Hematopoietic multipotent progenitor cell treated with erythropoietin and hydrocortisone succinate and interleukin-3 and kit ligand, for 8 days (in vitro differentiated cells): Measurements from ENCODE around the gene LRRC61.

Experiments
- DNase-seq: peaks from one replicate; pipeline ENCODE4 v3.0.0-alpha.2; 2015

LRRC61 gene

DNA sequence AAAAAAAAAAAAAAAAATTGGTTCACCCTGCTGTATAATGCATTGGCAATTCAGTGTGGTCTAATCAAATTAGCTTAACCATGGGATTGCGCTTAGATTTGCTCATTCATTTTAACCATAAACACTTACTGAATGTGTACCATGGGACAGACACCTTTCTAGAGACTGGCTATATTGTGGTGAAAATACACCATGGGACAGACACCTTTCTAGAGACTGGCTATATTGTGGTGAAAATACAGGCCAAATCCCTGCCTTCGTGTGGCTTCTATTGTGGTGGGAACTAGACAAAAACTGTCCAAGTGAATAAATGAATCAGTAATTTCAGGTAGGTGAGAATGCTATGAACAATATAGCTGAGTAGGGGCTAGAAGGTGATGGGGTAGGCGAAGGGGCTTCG is 35.3 kb downstream of the LRRC61 start:
- DNase-seq, result no peak

- no peak for DNase-seq
These were observed 36.0 kb downstream of the LRRC61 start for GRCh38 chr7:150358988-150359621.

GRCh38 chr7:150359622-150360362 is 36.6 kb downstream of the LRRC61 start:
- no peak for DNase-seq

DNA sequence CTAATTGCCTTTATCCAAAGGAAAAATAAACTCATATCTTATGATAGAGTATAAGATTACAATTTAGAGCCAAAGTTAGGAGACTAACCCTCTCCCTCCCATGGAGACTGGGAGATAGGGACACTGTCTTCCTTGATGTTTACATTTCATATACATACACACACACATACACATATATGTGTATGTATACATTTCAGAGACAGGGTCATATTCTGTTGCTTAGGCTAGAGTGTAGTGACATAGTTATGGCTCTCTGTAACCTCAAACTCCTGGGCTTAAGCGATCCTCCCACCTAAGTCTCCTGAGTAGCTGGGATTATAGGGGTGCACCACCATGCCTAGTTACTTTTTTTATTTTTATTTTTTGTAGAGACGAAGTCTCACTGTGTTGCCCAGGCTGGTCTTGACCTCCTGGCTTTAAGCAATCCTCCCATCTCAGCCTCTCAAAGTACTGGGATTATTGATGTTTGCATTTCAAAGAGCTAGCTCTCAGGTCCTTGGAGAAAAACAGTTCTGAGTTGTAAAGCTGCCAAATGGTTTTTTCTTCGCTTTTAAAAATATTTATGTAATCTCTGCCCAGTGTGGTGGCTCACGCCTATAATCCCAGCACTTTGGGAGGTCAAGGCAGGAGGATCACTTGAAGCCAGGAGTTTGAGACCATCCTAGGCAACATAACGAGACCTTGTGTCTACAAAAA is 37.4 kb downstream of the LRRC61 start:
- DNase-seq, result no peak

GRCh38 chr7:150361402-150361801 is 38.2 kb downstream of the LRRC61 start:
- no peak for DNase-seq

GRCh38 chr7:150361807-150362621 is 38.9 kb downstream of the LRRC61 start:
- DNase-seq, result no peak

- peak; percentile 86 for DNase-seq
These were observed 40.2 kb downstream of the LRRC61 start for GRCh38 chr7:150363370-150363769.

DNA sequence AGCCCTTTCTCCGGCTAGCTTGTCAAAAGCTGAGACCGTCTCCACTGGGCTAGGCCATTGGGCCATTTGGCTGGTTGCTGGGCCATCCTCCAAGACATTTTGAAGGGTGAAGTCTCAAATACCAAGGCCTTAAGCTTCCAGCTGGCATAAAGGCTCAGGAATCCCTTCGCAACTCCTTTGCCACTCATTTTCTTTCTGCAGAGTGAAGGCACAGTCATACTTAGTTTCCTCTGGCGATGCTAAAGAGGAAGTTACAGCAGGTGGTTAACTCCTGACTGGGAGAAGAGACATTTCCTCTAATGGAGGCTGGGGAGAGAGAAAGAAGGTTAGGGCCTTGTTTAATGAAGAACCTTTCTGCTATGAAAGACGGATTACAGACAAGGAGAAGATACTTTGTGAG is 40.7 kb downstream of the LRRC61 start:
- DNase-seq, result peak; percentile 45

GRCh38 chr7:150365194-150365593 is 42.0 kb downstream of the LRRC61 start:
- DNase-seq, result no peak

- no peak for DNase-seq
These were observed 42.7 kb downstream of the LRRC61 start for GRCh38 chr7:150365673-150366398.

DNA sequence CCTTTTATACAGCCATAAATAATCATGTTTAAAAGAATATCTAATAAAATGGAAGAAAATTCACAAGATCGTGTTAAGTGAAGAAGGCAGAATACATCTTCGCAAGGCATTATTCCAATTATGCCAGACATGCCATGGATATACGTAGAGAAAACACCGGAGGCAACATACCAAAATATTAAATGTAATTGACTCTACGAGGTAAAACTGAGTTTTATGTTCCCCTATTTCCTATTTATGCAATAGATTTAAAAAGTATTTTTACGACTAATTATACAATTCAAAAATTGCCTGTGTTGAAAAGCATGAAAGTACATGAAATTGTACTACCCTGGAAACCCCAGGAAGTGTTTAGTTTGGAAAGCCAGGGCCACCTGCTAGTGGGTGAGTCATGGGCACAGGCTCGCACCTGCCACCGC is 44.5 kb downstream of the LRRC61 start:
- no peak for DNase-seq

DNA sequence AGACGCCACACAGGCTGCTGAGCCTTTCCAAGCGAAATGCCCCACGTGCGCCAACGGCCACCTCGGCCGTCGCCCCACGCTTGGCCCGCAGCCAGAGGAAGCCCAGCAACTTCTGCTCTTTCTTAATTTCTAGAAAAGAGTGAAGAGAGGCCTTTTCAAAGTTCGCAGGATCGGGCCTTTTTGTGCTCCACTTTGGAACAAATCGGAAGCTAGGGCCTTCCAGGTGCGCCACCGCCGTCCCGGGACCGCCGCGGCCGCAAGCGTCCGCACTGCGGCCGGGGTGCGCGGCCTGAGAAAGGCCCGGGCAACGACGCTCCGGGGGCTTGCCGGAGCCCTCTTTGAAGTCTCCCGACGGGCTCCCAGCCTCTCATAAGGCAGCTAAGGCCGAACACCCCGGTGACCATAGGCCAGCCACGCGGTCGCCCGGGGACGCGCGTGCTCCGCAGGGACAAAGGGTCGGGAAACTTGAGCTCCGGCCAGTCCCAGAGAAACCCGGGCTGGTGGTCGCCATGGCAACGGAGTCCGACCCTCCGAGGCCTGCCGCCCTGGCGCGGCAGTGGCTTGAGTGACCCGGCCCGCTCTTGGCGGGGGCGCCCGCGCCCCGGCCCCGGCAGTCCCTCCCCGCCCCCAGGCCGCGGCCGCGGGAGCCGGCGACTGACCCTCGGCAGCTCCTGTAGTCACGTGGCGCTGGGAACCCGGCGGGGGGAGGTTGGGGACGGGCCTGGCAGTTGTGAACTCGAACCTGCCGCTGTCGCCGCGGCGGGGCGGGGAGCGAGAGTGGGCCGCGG is 45.1 kb downstream of the LRRC61 start, which contains the start of gene REPIN1:
Gene REPIN1 (plus strand): TSS at position 727 of the 788 bp plus-strand sequence. CDS start 890 bp downstream, outside the sequence.
- DNase-seq, result peak; percentile 90

DNA sequence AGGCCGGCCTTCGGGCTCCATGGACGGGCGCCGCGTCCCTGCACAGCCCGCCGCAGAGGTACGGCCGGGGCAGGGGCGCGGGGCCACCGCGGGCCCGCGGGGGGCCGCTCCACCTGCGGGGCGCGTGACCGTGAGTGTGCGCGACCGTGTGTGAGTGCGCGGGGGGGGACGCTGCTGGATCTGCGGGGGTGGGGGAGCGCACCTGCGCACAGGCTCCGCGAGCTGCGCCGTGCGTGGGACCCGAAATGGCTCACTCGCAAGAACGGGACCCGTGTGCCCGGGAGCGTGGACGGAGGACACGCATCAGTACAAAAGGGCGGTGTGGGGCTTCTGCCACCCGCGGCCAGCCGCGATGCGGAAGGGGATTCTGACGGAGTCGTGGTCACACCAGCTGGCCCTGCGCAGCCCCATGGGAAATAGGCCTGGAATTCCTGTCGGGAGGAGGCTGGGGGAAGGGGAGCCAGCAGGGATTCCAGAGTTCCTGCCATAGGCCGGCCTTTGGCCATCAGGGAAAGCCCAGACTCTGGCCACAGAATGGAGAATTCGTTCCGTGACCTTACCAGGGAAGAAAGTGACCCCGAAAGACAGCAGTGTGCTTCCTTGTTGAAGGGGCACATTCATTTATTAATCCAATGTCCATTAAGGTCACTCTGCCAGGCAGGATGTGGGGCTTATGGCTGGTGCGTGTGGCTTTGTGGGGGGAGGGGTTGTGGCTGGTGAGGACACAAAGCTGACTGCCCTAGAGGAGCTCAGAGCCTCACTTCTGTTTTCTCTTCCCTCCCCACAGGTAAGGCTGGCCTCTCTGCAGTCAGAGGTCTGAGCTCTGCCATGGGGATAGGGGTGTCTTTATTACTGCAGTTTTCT is 46.0 kb downstream of the LRRC61 start:
- peak; percentile 53 for DNase-seq

- no peak for DNase-seq
These were observed 46.8 kb downstream of the LRRC61 start for GRCh38 chr7:150369748-150370501.

- no peak for DNase-seq
These were observed 47.5 kb downstream of the LRRC61 start for GRCh38 chr7:150370612-150371071.

DNA sequence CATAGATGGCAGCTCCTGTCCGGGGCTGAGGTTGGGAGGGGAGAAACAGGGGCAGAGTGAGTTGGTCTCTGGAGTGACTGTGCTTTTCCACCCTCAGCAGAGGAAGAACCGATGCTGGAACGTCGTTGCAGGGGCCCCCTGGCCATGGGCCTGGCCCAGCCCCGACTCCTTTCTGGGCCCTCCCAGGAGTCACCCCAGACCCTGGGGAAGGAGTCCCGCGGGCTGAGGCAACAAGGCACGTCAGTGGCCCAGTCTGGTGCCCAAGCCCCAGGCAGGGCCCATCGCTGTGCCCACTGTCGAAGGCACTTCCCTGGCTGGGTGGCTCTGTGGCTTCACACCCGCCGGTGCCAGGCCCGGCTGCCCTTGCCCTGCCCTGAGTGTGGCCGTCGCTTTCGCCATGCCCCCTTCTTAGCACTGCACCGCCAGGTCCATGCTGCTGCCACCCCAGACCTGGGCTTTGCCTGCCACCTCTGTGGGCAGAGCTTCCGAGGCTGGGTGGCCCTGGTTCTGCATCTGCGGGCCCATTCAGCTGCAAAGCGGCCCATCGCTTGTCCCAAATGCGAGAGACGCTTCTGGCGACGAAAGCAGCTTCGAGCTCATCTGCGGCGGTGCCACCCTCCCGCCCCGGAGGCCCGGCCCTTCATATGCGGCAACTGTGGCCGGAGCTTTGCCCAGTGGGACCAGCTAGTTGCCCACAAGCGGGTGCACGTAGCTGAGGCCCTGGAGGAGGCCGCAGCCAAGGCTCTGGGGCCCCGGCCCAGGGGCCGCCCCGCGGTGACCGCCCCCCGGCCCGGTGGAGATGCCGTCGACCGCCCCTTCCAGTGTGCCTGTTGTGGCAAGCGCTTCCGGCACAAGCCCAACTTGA is 48.2 kb downstream of the LRRC61 start:
- no peak for DNase-seq

GRCh38 chr7:150371996-150372270 is 48.8 kb downstream of the LRRC61 start:
- DNase-seq, result no peak

DNA sequence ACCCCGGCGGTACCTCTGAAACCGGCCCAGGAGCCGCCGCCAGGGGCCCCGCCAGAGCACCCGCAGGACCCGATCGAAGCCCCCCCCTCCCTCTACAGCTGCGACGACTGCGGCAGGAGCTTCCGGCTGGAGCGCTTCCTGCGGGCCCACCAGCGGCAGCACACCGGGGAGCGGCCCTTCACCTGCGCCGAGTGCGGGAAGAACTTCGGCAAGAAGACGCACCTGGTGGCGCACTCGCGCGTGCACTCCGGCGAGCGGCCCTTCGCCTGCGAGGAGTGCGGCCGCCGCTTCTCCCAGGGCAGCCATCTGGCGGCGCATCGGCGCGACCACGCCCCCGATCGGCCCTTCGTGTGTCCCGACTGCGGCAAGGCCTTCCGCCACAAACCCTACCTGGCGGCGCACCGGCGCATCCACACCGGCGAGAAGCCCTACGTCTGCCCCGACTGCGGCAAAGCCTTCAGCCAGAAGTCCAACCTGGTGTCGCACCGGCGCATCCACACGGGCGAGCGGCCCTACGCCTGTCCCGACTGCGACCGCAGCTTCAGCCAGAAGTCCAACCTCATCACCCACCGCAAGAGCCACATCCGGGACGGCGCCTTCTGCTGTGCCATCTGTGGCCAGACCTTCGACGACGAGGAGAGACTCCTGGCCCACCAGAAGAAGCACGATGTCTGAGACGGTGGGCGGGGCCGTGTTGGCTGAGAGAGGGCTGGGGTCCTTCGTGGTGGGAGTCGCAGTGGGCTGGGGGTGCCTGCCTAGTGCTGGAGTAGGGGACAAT is 49.3 kb downstream of the LRRC61 start:
- DNase-seq, result no peak
